Natural killer cell (primary cell): ENCODE measurements around the gene PCDHA6. TPM values are rescaled to one million over a fixed set of nuclear protein-coding genes. Genes with fewer than 3 reads are reported as not detected.
"Not testable (repeated sequence)": the region's sequence is repeated elsewhere in the genome, so short reads cannot be mapped to it uniquely, and the experiment has no call there.

Source experiments
- ATAC-seq, 3 donors: fragments of 150-1000 bp in 2 of 3; fragments of 200-7000 bp in 1 of 3; cut with Tn5 transposase; 1 replicate in 1 of 3; 2 replicates in 2 of 3; pipeline ENCODE4 v1.10.0; 2021; ENCODE audit warnings: mild to moderate bottlenecking in 2 of 3, moderate library complexity in 2 of 3
- DNase-seq, 2 donors: peaks; one replicate each; pipeline versions ENCODE4 v3.0.0 to v3.0.0-alpha.2; 2013 to 2021; ENCODE audit warnings: mixed read lengths in 1 of 2
- H3K27ac ChIP-seq: one replicate; pipeline ENCODE4 v1.5.1; 2013; ENCODE audit warnings: mild to moderate bottlenecking, low read length
- H3K27me3 ChIP-seq: one replicate; pipeline ENCODE4 v1.6.1; 2013; ENCODE audit warnings: low read length; ENCODE audit not compliant: control insufficient read depth, insufficient read depth
- H3K36me3 ChIP-seq: one replicate; pipeline ENCODE4 v1.6.1; 2013; ENCODE audit warnings: low read length; ENCODE audit not compliant: control insufficient read depth, insufficient read depth
- H3K4me1 ChIP-seq: one replicate; pipeline ENCODE4 v1.6.1; 2013; ENCODE audit warnings: low read length; ENCODE audit not compliant: control insufficient read depth, insufficient read depth
- H3K4me3 ChIP-seq: one replicate; pipeline ENCODE4 v1.5.1; 2013; ENCODE audit warnings: low read length
- H3K9me3 ChIP-seq: one replicate; pipeline ENCODE4 v1.6.1; 2013; ENCODE audit warnings: low read length; ENCODE audit not compliant: control insufficient read depth, insufficient read depth
- H3K27ac Mint-ChIP-seq, 2 donors: one replicate each; pipeline ENCODE4 v1.8.0; 2022; ENCODE audit warnings: mild to moderate bottlenecking in 2 of 2, mixed read lengths in 2 of 2, moderate library complexity in 1 of 2
- H3K27me3 Mint-ChIP-seq, 2 donors: one replicate each; pipeline ENCODE4 v1.8.0; 2022; ENCODE audit warnings: low read depth in 2 of 2, mixed read lengths in 2 of 2
- H3K36me3 Mint-ChIP-seq: one replicate; pipeline ENCODE4 v1.8.0; 2022; ENCODE audit warnings: mixed read lengths
- H3K4me1 Mint-ChIP-seq, 2 donors: one replicate each; pipeline ENCODE4 v1.8.0; 2022; ENCODE audit warnings: mixed read lengths in 2 of 2
- H3K4me3 Mint-ChIP-seq: one replicate; pipeline ENCODE4 v1.8.0; 2022; ENCODE audit warnings: mild to moderate bottlenecking, moderate library complexity, mixed read lengths
- H3K9me3 Mint-ChIP-seq, 2 donors: one replicate each; pipeline ENCODE4 v1.8.0; 2022; ENCODE audit warnings: mixed read lengths in 2 of 2
- CTCF ChIP-seq: fragments of 200-600 bp; IDR thresholded peaks from one replicate; pipeline ENCODE4 v1.8.0; 2022; ENCODE audit warnings: antibody characterized with exemption
- WGBS: methylation state at CpG from one replicate; pipeline ENCODE4 v1.1.7; 2013; ENCODE audit warnings: missing lambda C conversion rate; ENCODE audit not compliant: insufficient coverage; 5-methylcytosine and 5-hydroxymethylcytosine counted together
- intact Hi-C: fragments of 100-400 bp; cut with micrococcal nuclease; formaldehyde crosslinking; loops from one replicate; pipeline ENCODE4 v1.14.2; 2022
- total RNA-seq, 4 donors: library from RNA; stranded (reverse); fragments of 120-200 nt in 1 of 4; gene quantifications; one replicate each; pipeline versions ENCODE4 v1.2.3 to v1.2.4, GENCODE V29; 2013 to 2022

PCDHA6 gene
- total RNA-seq, 3 donors from 2014 or later (not counting 1 experiment from before 2014, with no cell fraction given), result not detected

- no peak for TF ChIP-seq CTCF
- Mint-ChIP-seq H3K4me1 (no peaks in the 10 kb centered on the region), H3K36me3 (peaks cover 14% of the 10 kb centered on the region), H3K27ac (no peak overlapping the region), H3K9me3 (peaks cover 2 to 3% of the 10 kb centered on the region in 2 donors), H3K27me3 (peaks cover 11 to 19% of the 10 kb centered on the region in 2 donors), H3K4me3 (no peak overlapping the region)
- no peak overlapping the region for H3K27ac ChIP-seq
- no peaks in the 10 kb centered on the region for H3K4me1 ChIP-seq
- H3K4me3 ChIP-seq, result no peak overlapping the region
- intact Hi-C loops, result no loop called here
- no peak for ATAC-seq
- 62% methylated on average over 39 of the region's 39 CpGs for WGBS
- H3K36me3 ChIP-seq, result no peaks in the 10 kb centered on the region
- peaks cover 17% of the 10 kb centered on the region for H3K27me3 ChIP-seq
- peaks cover 19% of the 10 kb centered on the region for H3K9me3 ChIP-seq
- no peak for DNase-seq
Observed at GRCh38 chr5:140796718-140797095, 31.1 kb upstream of the PCDHA6 start.

- peaks cover 2 to 4% of the 10 kb centered on the region in 2 donors for H3K9me3 Mint-ChIP-seq
- Histone ChIP-seq H3K9me3 (peaks cover 23% of the 10 kb centered on the region), H3K36me3 (no peaks in the 10 kb centered on the region), H3K27me3 (peaks cover 9% of the 10 kb centered on the region), H3K27ac (no peak within 1 kb of the TSS), H3K4me3 (no peak within 1 kb of the TSS), H3K4me1 (no peaks in the 10 kb centered on the region)
- ATAC-seq, result no peak
- H3K36me3 Mint-ChIP-seq, result no peaks in the 10 kb centered on the region
- H3K27ac Mint-ChIP-seq, result no peak within 1 kb of the TSS
- H3K27me3 Mint-ChIP-seq, result peaks cover 6 to 7% of the 10 kb centered on the region in 2 donors
- 34% methylated on average over 28 of the region's 29 CpGs for WGBS
- intact Hi-C loops, result no loop called here
- TF ChIP-seq CTCF, result no peak
- no peak within 1 kb of the TSS for H3K4me3 Mint-ChIP-seq
- H3K4me1 Mint-ChIP-seq, result no peaks in the 10 kb centered on the region
- DNase-seq, result no peak
Observed at GRCh38 chr5:140800816-140801493, 26.8 kb upstream of the PCDHA6 start, which contains the start of gene PCDHA3. Gene PCDHA3 (plus strand): TSS chr5:140801057.

- Mint-ChIP-seq H3K9me3 (peaks cover 2 to 4% of the 10 kb centered on the region in 2 donors), H3K27me3 (peaks cover 6 to 7% of the 10 kb centered on the region in 2 donors), H3K4me3 (no peak overlapping the region), H3K27ac (no peak overlapping the region), H3K4me1 (no peaks in the 10 kb centered on the region), H3K36me3 (peaks cover under 1% of the 10 kb centered on the region)
- 25% methylated on average over 16 of the region's 16 CpGs for WGBS
- Histone ChIP-seq H3K27me3 (peaks cover 9% of the 10 kb centered on the region), H3K9me3 (peaks cover 22% of the 10 kb centered on the region), H3K36me3 (no peaks in the 10 kb centered on the region), H3K4me3 (no peak overlapping the region), H3K27ac (no peak overlapping the region), H3K4me1 (no peaks in the 10 kb centered on the region)
- TF ChIP-seq CTCF, result no peak
- ATAC-seq, result no peak
- DNase-seq, result no peak
- intact Hi-C loops, result no loop called here
Observed at GRCh38 chr5:140801494-140801841, 26.3 kb upstream of the PCDHA6 start.

- not testable (repeated sequence) for H3K27ac Mint-ChIP-seq, DNase-seq
Observed at GRCh38 chr5:140802381-140802780, 25.4 kb upstream of the PCDHA6 start.

More at GRCh38 chr5:140802381-140802780, 25.4 kb upstream of the PCDHA6 start:
- H3K27me3 ChIP-seq, H3K36me3 ChIP-seq, H3K4me3 Mint-ChIP-seq, H3K27me3 Mint-ChIP-seq, H3K4me1 Mint-ChIP-seq, H3K27ac ChIP-seq, H3K9me3 Mint-ChIP-seq, H3K4me3 ChIP-seq, H3K36me3 Mint-ChIP-seq, intact Hi-C loops, H3K4me1 ChIP-seq, ATAC-seq: not testable (repeated sequence)
- peaks cover 19% of the 10 kb centered on the region for H3K9me3 ChIP-seq
- 56% methylated on average over 45 of the region's 45 CpGs for WGBS
